Measurements from ENCODE around the gene CBFA2T2. TPM values are rescaled to one million over a fixed set of nuclear protein-coding genes. Genes with fewer than 3 reads are reported as not detected.

Gene CBFA2T2
- total and polyA plus RNA-seq, 10 of the 15 experiments (the other 5 are each of a cell fraction or from before 2014, with no cell fraction given): 0.61 to 8.6 (median 5.5) TPM

- TF ChIP-seq MEF2B (IDR thresholded peaks at IDR 0.05; ENCODE audit: partially characterized antibody, poor library complexity, severe bottlenecking) (peak; percentile 76), ATF7 (IDR thresholded peaks at IDR 0.05; ENCODE audit: low read depth) (peak; percentile 73), TCF12 (IDR thresholded peaks at IDR 0.05; ENCODE audit: low read depth, low read length) (peak; percentile 66; the same call in 1 of the 2 replicates), CHD1 (IDR thresholded peaks at IDR 0.05; ENCODE audit: low read depth, low read length) (no peak), PKNOX1 (IDR thresholded peaks at IDR 0.05) (peak; percentile 70), PAX5 (IDR thresholded peaks at IDR 0.05; ENCODE audit: borderline replicate concordance, low read depth, low read length) (peak; percentile 35; the same call in 1 of the 2 replicates)
These were observed 190.0 kb downstream of the CBFA2T2 start (continued) for GRCh38 chr20:33679758-33680485.

- Histone ChIP-seq H4K20me1 (ENCODE audit: control insufficient read depth, insufficient read depth) (no peaks in the 10 kb centered on the region), H3K9me3 (replicated peaks; ENCODE audit: control insufficient read depth, insufficient read depth, low read length) (no peaks in the 10 kb centered on the region), H3K27ac (ENCODE audit: control insufficient read depth, insufficient read depth) (peak overlapping the region; percentile 2; the same call in 1 of the 2 replicates), H3K4me2 (ENCODE audit: control insufficient read depth, insufficient read depth) (peak overlapping the region; percentile 60; the same call in 1 of the 2 replicates), H3K4me1 (ENCODE audit: control insufficient read depth, insufficient read depth, low read length) (peaks cover 39% of the 10 kb centered on the region), H3K9ac (ENCODE audit: control insufficient read depth, insufficient read depth, low read length) (no peak overlapping the region), H3K36me3 (ENCODE audit: control insufficient read depth in 2 of 2, insufficient read depth in 2 of 2, low read length in 1 of 2) (peaks cover 0 to 5% of the 10 kb centered on the region in 2 experiments; a peak in 3 of 4 replicates), H3K27me3 (replicated peaks in 1 of 2; ENCODE audit: control insufficient read depth in 2 of 2, insufficient read depth in 2 of 2, low read length in 1 of 2) (no peaks in the 10 kb centered on the region), H3K4me3 (no peak overlapping the region), H3K79me2 (ENCODE audit: control insufficient read depth, insufficient read depth, low read length) (peaks cover 48% of the 10 kb centered on the region), H2AFZ (ENCODE audit: control insufficient read depth, low read depth, low read length) (no peak overlapping the region)
- ChIA-PET POLR2A (interaction anchor here (0.7 kb wide), 1 partner anchor 27 kb away, joined by 3 read pairs; no protein-coding TSS in a partner anchor), RAD21 (ENCODE audit: unreplicated experiment) (no interaction called here), SMC1A (ENCODE audit: uncharacterized antibody, unreplicated experiment) (interaction anchor here (1.2 to 1.7 kb wide), 2 partner anchors 18 to 75 kb away, joined by 3 read pairs; no protein-coding TSS in a partner anchor), CTCF (interaction anchor here (3.3 kb wide), 1 partner anchor 13 kb away, joined by 36 read pairs; the partner anchor contains the start of gene ACTL10)
- in situ Hi-C loops (cut with MboI): no loop called here
- 100% methylated on average over 2 of the region's 2 CpGs for WGBS (ENCODE audit: insufficient coverage, insufficient replicate concordance, low lambda C conversion rate, missing lambda C conversion rate)
- FAIRE-seq (no peak), ATAC-seq (no peak), DNase-seq (ENCODE audit: low read depth, low spot score) (no peak)
- intact Hi-C loops (cut with micrococcal nuclease; ENCODE audit: unreplicated experiment): loop anchor here (10.0 kb wide), 1 partner anchor 314 kb away; the partner anchor contains the start of gene RALY
- no TSS peak for BruUV-seq (replicated peaks)
- no peak for TF ChIP-seq ZNF384 (IDR thresholded peaks at IDR 0.05; ENCODE audit: borderline replicate concordance, low read depth, low read length)
- no peak for TF ChIP-seq IRF4 (IDR thresholded peaks at IDR 0.05; ENCODE audit: low read depth, low read length)
- TF ChIP-seq ZSCAN29 (IDR thresholded peaks at IDR 0.05): no peak
- no peak for TF ChIP-seq ASH2L (IDR thresholded peaks at IDR 0.05; ENCODE audit: borderline replicate concordance, low read depth)
- TF ChIP-seq CBFB (IDR thresholded peaks at IDR 0.05; ENCODE audit: low read depth): no peak
- TF ChIP-seq GATAD2B (conservative IDR thresholded peaks at IDR 0.05; ENCODE audit: low read depth): no peak
- TF ChIP-seq FOXM1 (IDR thresholded peaks at IDR 0.05; ENCODE audit: low read depth, low read length): no peak
- TF ChIP-seq YY1 (IDR thresholded peaks at IDR 0.05; ENCODE audit: low read depth, low read length): no peak
- TF ChIP-seq ZNF592 (IDR thresholded peaks at IDR 0.05): no peak
- TF ChIP-seq USF1 (IDR thresholded peaks at IDR 0.05; ENCODE audit: borderline replicate concordance, extremely low read length, insufficient read depth, low read depth, low read length): no peak
- no peak for TF ChIP-seq LARP7 (IDR thresholded peaks at IDR 0.05)
These were observed 190.8 kb downstream of the CBFA2T2 start for GRCh38 chr20:33680686-33681085.
